Endothelial cell (in vitro differentiated cells): Measurements from ENCODE around the gene MYO1F. TPM values are rescaled to one million over a fixed set of nuclear protein-coding genes. Genes with fewer than 3 reads are reported as not detected.
A peak's percentile ranks its signal among the peaks of the same experiment; 100 is the strongest.
"Not testable (repeated sequence)": the region's sequence is repeated elsewhere in the genome, so short reads cannot be mapped to it uniquely, and the experiment has no call there.

Source experiments
- DNase-seq: peaks from one replicate; pipeline ENCODE4 v3.0.0; 2021; ENCODE audit warnings: low spot score
- H3K27ac Mint-ChIP-seq: one replicate; pipeline ENCODE4 v1.8.0; 2021; ENCODE audit warnings: mixed read lengths, inconsistent platforms; ENCODE audit not compliant: unreplicated experiment
- H3K27me3 Mint-ChIP-seq: one replicate; pipeline ENCODE4 v1.8.0; 2021; ENCODE audit warnings: mild to moderate bottlenecking, moderate library complexity, mixed read lengths, inconsistent platforms; ENCODE audit not compliant: unreplicated experiment
- H3K36me3 Mint-ChIP-seq: one replicate; pipeline ENCODE4 v1.8.0; 2021; ENCODE audit warnings: mild to moderate bottlenecking, low read depth, mixed read lengths, inconsistent platforms; ENCODE audit not compliant: unreplicated experiment
- H3K4me1 Mint-ChIP-seq: one replicate; pipeline ENCODE4 v1.8.0; 2021; ENCODE audit warnings: mild to moderate bottlenecking, mixed read lengths, inconsistent platforms; ENCODE audit not compliant: unreplicated experiment
- H3K4me3 Mint-ChIP-seq: one replicate; pipeline ENCODE4 v1.8.0; 2021; ENCODE audit warnings: mild to moderate bottlenecking, mixed read lengths, inconsistent platforms; ENCODE audit not compliant: unreplicated experiment
- H3K9me3 Mint-ChIP-seq: one replicate; pipeline ENCODE4 v1.8.0; 2021; ENCODE audit warnings: mixed read lengths, inconsistent platforms; ENCODE audit not compliant: unreplicated experiment
- CTCF ChIP-seq: fragments of 200-600 bp; sonication (generic); IDR thresholded peaks from one replicate; pipeline ENCODE4 v1.5.0; 2021; ENCODE audit warnings: antibody characterized with exemption; ENCODE audit not compliant: unreplicated experiment
- total RNA-seq: library from RNA; stranded (reverse); fragmentation: NEBNext Ultra II Directional; extraction: Animal tissue kit (Norgen Biotek cat#: 25700); gene quantifications from one replicate; pipeline ENCODE4 v1.2.1, GENCODE V29; 2021; ENCODE audit not compliant: unreplicated experiment

MYO1F gene
- total RNA-seq, 1 donor from 2014 or later, result 3.2 TPM

- TF ChIP-seq CTCF, result no peak
- H3K9me3 Mint-ChIP-seq, result no peaks in the 10 kb centered on the region
- DNase-seq, result no peak
- no peaks in the 10 kb centered on the region for H3K36me3 Mint-ChIP-seq
- H3K4me3 Mint-ChIP-seq, result no peak overlapping the region
- peaks cover 7% of the 10 kb centered on the region for H3K27me3 Mint-ChIP-seq
- peaks cover 3% of the 10 kb centered on the region for H3K4me1 Mint-ChIP-seq
- H3K27ac Mint-ChIP-seq, result no peak overlapping the region
Measured at GRCh38 chr19:8567522-8568172, 9.6 kb downstream of the MYO1F start.

- Mint-ChIP-seq H3K27ac (no peak overlapping the region), H3K4me1 (peaks cover 3% of the 10 kb centered on the region), H3K4me3 (no peak overlapping the region), H3K27me3 (peaks cover 7% of the 10 kb centered on the region), H3K36me3 (no peaks in the 10 kb centered on the region), H3K9me3 (no peaks in the 10 kb centered on the region)
- DNase-seq, result no peak
- no peak for TF ChIP-seq CTCF
Measured at GRCh38 chr19:8566855-8567254, 10.4 kb downstream of the MYO1F start.

- H3K27me3 Mint-ChIP-seq, DNase-seq, H3K4me3 Mint-ChIP-seq, H3K36me3 Mint-ChIP-seq, H3K9me3 Mint-ChIP-seq, H3K4me1 Mint-ChIP-seq, H3K27ac Mint-ChIP-seq: not testable (repeated sequence)
Measured at GRCh38 chr19:8564866-8565265, 12.4 kb downstream of the MYO1F start.

- Mint-ChIP-seq H3K36me3 (no peaks in the 10 kb centered on the region), H3K4me3 (no peak overlapping the region), H3K9me3 (no peaks in the 10 kb centered on the region), H3K27me3 (peaks cover 10% of the 10 kb centered on the region), H3K27ac (peak overlapping the region; percentile 24), H3K4me1 (peaks cover 3% of the 10 kb centered on the region)
- no peak for DNase-seq
- TF ChIP-seq CTCF, result no peak
Measured at GRCh38 chr19:8561075-8561764, 16.0 kb downstream of the MYO1F start.

GRCh38 chr19:8558325-8558724 is 18.9 kb downstream of the MYO1F start:
- peaks cover 7% of the 10 kb centered on the region for H3K27me3 Mint-ChIP-seq
- no peaks in the 10 kb centered on the region for H3K9me3 Mint-ChIP-seq
- no peak overlapping the region for H3K27ac Mint-ChIP-seq
- no peak for DNase-seq
- no peak for TF ChIP-seq CTCF
- no peak overlapping the region for H3K4me3 Mint-ChIP-seq
- H3K36me3 Mint-ChIP-seq, result peaks cover 6% of the 10 kb centered on the region
- H3K4me1 Mint-ChIP-seq, result no peaks in the 10 kb centered on the region
